ENCODE measurements around the gene LMAN2. TPM values are rescaled to one million over a fixed set of nuclear protein-coding genes. Genes with fewer than 3 reads are reported as not detected.

Gene LMAN2
- total RNA-seq: 100 to 1,000 TPM; 110 to 116 TPM

- ATAC-seq (ENCODE audit: low read depth) (peak; percentile 99), DNase-seq (peak; percentile 87)
- Mint-ChIP-seq H3K4me3 (peak within 1 kb of the TSS; percentile 99), H3K27ac (peak within 1 kb of the TSS; percentile 100), H3K4me1 (peaks cover 52% of the 10 kb centered on the region), H3K36me3 (peaks cover 13% of the 10 kb centered on the region), H3K27me3 (no peaks in the 10 kb centered on the region), H3K9me3 (peaks cover 12% of the 10 kb centered on the region)
- POLR2A ChIA-PET: interaction anchor here (0.6 to 3.1 kb wide), 16 partner anchors 9 to 814 kb away, joined by 3 to 19 read pairs (median 4); partner anchors contain the start of genes GRK6 and RNF44
Observed at GRCh38 chr5:177351392-177352329, at the start of gene LMAN2. LMAN2 (minus strand) TSS chr5:177351668; CDS start chr5:177351647, 21 bp downstream.

DNA sequence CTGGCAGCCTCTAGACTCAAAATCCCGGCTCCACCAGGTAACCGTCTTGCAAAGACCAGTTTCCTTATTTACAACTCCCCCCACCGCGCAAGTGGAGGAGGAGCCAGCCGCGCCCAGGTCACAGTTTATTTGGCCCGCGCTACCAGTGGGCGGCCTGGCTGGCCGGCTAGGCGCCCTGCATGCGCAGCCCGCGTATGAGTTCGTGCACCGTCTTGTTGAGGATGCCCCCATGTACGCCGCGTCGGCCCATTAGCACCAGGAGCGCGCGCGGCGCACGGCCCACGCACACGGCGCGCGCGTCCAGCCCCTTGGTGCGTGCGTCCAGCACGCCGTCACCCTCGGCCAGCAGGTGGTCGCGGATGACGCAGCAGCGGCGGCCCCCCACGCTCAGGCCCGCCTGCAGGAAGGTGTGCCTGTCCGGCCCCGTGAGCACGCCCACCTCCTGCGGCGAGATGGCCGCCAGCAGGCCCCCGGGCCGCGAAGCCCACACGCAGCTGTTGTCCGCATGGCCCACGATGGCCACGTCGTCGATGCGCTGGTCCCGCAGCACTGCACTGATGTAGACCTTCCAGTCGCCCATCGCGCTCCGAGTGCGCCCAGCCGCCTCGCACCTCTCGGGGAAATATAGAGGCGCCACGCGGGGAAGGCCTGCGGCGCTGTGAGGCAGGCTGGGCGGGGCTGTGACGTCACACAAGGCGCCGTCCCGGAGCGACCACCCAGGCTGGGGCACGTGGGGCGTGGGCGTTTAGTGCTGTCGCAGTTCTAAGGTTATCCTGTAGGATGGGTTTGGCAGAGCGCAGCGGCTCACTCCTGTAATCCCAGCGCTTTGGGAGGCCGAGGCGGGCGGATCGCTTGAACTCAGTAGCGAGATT lies 48.8 kb upstream of the LMAN2 start, which contains the start of gene PFN3:
Gene PFN3, minus strand, starts transcription at position 665 of the 872 bp plus-strand sequence. Its CDS starts 85 bp downstream, at position 580.
- no peak for ATAC-seq (ENCODE audit: low read depth)
- POLR2A ChIA-PET: no interaction called here
- Mint-ChIP-seq H3K27me3 (peaks cover 30% of the 10 kb centered on the region), H3K36me3 (no peaks in the 10 kb centered on the region), H3K4me3 (no peak within 1 kb of the TSS), H3K9me3 (no peaks in the 10 kb centered on the region), H3K4me1 (peaks cover 22% of the 10 kb centered on the region), H3K27ac (no peak within 1 kb of the TSS)
- no peak for DNase-seq

DNA sequence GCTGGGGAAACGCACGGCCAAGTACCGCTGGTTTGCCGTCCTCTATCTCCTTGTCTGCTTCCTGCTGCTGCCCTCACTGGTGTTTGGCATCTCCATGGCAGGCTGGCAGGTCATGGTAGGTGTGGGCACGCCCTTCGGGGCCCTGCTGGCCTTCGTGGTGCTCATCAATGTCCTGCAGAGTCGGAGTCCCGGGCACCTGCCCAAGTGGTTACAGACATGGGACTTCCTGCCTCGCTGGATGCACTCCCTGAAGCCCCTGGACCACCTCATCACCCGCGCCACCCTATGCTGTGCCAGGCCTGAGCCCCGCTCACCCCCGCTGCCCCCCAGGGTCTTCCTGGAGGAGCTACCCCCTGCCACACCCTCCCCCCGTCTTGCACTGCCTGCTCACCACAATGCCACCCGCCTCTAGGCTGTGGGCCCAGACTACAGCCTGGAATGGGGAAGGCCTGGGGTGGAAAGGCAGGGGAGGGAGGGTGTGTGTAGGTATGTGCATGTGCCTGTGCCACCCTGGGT lies 46.5 kb upstream of the LMAN2 start:
- Mint-ChIP-seq H3K9me3 (no peaks in the 10 kb centered on the region), H3K4me3 (no peak overlapping the region), H3K27me3 (peaks cover 29% of the 10 kb centered on the region), H3K36me3 (no peaks in the 10 kb centered on the region), H3K4me1 (peaks cover 17% of the 10 kb centered on the region), H3K27ac (no peak overlapping the region)
- ATAC-seq (ENCODE audit: low read depth): no peak
- POLR2A ChIA-PET: no interaction called here
- DNase-seq: no peak

GRCh38 chr5:177396807-177397206 lies 45.3 kb upstream of the LMAN2 start:
- ATAC-seq (ENCODE audit: low read depth): no peak
- no peaks in the 10 kb centered on the region for H3K36me3 Mint-ChIP-seq
- H3K4me1 Mint-ChIP-seq: peaks cover 11% of the 10 kb centered on the region
- no peak overlapping the region for H3K27ac Mint-ChIP-seq
- POLR2A ChIA-PET: interaction anchor here (0.7 kb wide), 1 partner anchor 49 kb away, joined by 5 read pairs; no protein-coding TSS in a partner anchor
- H3K9me3 Mint-ChIP-seq: no peaks in the 10 kb centered on the region
- DNase-seq: no peak
- H3K4me3 Mint-ChIP-seq: no peak overlapping the region
- H3K27me3 Mint-ChIP-seq: peaks cover 21% of the 10 kb centered on the region

GRCh38 chr5:177396078-177396477 lies 44.6 kb upstream of the LMAN2 start:
- peaks cover 13% of the 10 kb centered on the region for H3K4me1 Mint-ChIP-seq
- POLR2A ChIA-PET: no interaction called here
- no peaks in the 10 kb centered on the region for H3K36me3 Mint-ChIP-seq
- no peaks in the 10 kb centered on the region for H3K9me3 Mint-ChIP-seq
- no peak overlapping the region for H3K4me3 Mint-ChIP-seq
- H3K27me3 Mint-ChIP-seq: peaks cover 13% of the 10 kb centered on the region
- DNase-seq (no peak), ATAC-seq (ENCODE audit: low read depth) (no peak)
- H3K27ac Mint-ChIP-seq: no peak overlapping the region

DNA sequence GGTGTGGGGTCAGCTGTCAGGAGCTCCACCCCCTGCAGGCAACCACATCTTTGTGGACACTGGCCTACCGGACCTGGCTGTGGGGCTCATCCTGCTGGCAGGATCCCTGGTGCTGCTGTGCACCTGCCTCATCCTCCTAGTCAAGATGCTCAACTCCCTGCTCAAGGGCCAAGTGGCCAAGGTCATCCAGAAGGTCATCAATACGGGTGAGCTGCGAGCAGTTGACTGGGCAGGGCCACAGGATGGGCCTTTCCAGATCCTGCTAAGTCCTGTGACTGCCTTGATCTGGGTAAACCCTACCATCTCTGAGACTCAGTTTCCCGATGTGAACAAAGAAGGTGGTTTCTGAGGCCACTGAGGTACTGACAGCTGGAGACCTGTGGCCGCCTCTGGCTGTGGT lies 42.5 kb upstream of the LMAN2 start:
- Mint-ChIP-seq H3K9me3 (no peaks in the 10 kb centered on the region), H3K4me3 (no peak overlapping the region), H3K27me3 (peaks cover 11% of the 10 kb centered on the region), H3K4me1 (peaks cover 30% of the 10 kb centered on the region), H3K27ac (no peak overlapping the region), H3K36me3 (no peaks in the 10 kb centered on the region)
- POLR2A ChIA-PET: interaction anchor here (0.6 to 0.8 kb wide), 2 partner anchors 51 to 52 kb away, joined by 4 read pairs; partner anchors contain the start of gene PRR7
- ATAC-seq (ENCODE audit: low read depth) (no peak), DNase-seq (no peak)

DNA sequence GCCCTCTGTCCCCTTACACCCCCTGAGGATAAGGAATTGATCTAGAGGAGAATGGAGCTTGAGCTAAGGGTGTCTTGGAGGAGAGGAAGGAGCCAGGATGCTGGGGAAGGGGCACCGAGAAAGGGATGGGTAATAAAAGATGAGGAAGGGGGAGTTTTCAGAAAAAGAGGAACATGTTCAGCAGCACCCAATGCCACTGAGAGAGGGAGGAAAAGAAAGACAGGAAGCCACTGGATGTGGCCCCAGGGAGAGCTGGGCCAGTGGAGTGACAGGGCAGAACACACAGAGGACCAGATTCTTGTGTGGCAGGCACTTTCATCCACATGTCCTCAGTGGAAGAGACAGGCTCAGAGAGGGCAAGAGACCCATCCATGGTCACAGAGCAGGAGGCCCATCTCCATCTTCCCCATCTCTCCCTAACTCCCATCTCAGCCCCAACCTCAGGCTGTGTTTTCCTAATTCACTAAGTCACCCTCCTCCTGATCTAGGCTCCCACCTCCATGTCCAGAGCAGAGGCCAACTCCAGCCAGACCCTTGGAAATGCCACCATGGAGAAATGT lies 41.8 kb upstream of the LMAN2 start:
- H3K4me3 Mint-ChIP-seq: no peak overlapping the region
- DNase-seq (no peak), ATAC-seq (ENCODE audit: low read depth) (no peak)
- no peaks in the 10 kb centered on the region for H3K9me3 Mint-ChIP-seq
- peaks cover 35% of the 10 kb centered on the region for H3K4me1 Mint-ChIP-seq
- peaks cover 6% of the 10 kb centered on the region for H3K27me3 Mint-ChIP-seq
- H3K36me3 Mint-ChIP-seq: no peaks in the 10 kb centered on the region
- peak overlapping the region; percentile 35 for H3K27ac Mint-ChIP-seq
- POLR2A ChIA-PET: interaction anchor here (0.5 to 0.8 kb wide), 2 partner anchors 46 to 53 kb away, joined by 3 to 4 read pairs; partner anchors contain the start of gene PRR7

- Mint-ChIP-seq H3K27me3 (peaks cover 5% of the 10 kb centered on the region), H3K4me3 (no peak overlapping the region), H3K9me3 (no peaks in the 10 kb centered on the region), H3K4me1 (peaks cover 36% of the 10 kb centered on the region), H3K27ac (no peak overlapping the region), H3K36me3 (no peaks in the 10 kb centered on the region)
- DNase-seq: no peak
- no peak for ATAC-seq (ENCODE audit: low read depth)
- POLR2A ChIA-PET: no interaction called here
Observed at GRCh38 chr5:177392765-177393164, 41.3 kb upstream of the LMAN2 start.

DNA sequence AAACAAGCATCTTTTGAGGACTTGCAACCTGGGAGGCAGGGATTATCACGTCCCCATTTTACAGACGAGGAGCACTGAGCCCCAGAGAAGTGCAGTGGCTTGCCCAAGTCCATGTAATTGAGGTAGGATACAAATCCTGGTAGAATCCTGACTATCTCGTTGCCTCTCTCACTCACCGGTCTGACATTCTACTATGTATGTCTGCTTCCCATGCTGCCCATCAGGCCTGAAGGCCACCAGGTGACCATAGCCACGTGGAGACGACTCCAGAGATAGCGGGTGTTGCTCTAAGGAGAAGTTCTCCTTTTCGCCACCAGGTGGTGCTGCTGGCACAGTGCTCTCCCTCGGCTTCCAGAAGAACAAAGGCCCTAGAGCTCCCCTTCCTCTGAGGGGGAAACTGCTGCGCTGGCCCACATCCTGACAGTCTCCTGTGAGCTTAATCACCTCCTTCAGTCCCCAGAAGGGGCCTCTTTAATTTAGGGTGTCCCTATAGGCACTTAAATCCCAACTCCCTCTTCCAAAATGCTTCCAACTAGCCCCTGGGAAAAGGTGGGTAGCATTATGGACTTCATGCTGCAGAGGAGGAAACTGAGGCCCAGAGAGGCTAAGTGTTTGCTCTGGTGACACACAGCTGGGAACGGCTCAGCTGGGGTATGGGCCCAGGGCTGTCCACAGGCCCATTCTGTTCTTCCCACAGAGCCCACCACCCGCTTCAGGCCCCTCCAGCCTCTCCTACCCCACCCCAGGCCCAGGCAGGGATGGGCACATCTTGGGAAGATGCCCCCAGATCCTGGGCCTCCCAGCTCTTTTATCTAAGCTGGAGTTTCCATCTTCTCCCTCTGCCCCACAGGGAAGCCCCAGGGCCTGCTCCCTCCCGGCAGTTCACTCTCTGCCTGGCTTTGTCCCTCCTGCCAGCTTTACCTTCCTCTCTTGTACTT lies 39.2 kb upstream of the LMAN2 start:
- peak overlapping the region; percentile 56 for H3K4me3 Mint-ChIP-seq
- peaks cover 3% of the 10 kb centered on the region for H3K27me3 Mint-ChIP-seq
- H3K27ac Mint-ChIP-seq: peak overlapping the region; percentile 88
- H3K9me3 Mint-ChIP-seq: no peaks in the 10 kb centered on the region
- peaks cover 36% of the 10 kb centered on the region for H3K4me1 Mint-ChIP-seq
- peak; percentile 83 for DNase-seq
- peak; percentile 88 for ATAC-seq (ENCODE audit: low read depth)
- POLR2A ChIA-PET: interaction anchor here (0.5 to 3.4 kb wide), 21 partner anchors 12 to 124 kb away, joined by 3 to 40 read pairs (median 3); partner anchors contain the start of genes DBN1, GRK6, LMAN2 and PDLIM7
- H3K36me3 Mint-ChIP-seq: no peaks in the 10 kb centered on the region

- peak overlapping the region; percentile 45 for H3K4me3 Mint-ChIP-seq
- H3K27ac Mint-ChIP-seq: peak overlapping the region; percentile 88
- POLR2A ChIA-PET: interaction anchor here (0.8 to 3.4 kb wide), 14 partner anchors 13 to 83 kb away, joined by 3 to 40 read pairs (median 4); partner anchors contain the start of genes DBN1, PRR7 and RGS14
- ATAC-seq (ENCODE audit: low read depth) (peak; percentile 40), DNase-seq (peak; percentile 47)
- no peaks in the 10 kb centered on the region for H3K27me3 Mint-ChIP-seq
- H3K9me3 Mint-ChIP-seq: no peaks in the 10 kb centered on the region
- H3K4me1 Mint-ChIP-seq: peaks cover 43% of the 10 kb centered on the region
- no peaks in the 10 kb centered on the region for H3K36me3 Mint-ChIP-seq
Observed at GRCh38 chr5:177389241-177390169, 38.0 kb upstream of the LMAN2 start.

DNA sequence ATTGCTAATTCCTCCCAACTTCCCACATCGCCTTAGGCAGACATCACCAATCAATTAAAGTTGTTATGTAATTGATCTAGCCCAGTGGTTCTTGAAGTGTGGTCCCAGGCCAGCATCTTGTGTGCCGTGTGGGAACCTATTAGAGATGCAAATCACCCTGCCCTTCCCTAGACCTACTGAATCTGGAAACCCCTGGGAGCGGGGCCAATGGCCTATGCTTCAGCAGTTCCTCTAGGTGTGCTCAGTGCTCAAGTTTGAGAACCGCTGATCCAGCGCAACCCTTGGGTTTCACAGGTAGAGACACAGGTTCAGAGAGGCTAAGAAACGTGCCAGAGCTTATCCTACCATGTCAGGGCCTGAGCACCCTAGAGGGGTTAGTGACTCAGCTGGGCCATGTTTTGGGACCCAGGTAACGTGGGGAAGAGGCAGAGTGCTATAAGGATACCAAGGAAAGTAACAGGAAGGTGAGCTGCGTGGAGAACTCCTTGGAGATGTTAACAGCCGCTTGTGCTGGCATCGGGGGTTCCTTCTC lies 37.1 kb upstream of the LMAN2 start:
- Mint-ChIP-seq H3K36me3 (no peaks in the 10 kb centered on the region), H3K27ac (peak overlapping the region; percentile 88), H3K27me3 (no peaks in the 10 kb centered on the region), H3K4me1 (peaks cover 41% of the 10 kb centered on the region), H3K4me3 (peak overlapping the region; percentile 45), H3K9me3 (no peaks in the 10 kb centered on the region)
- DNase-seq: no peak
- POLR2A ChIA-PET: interaction anchor here (1.0 to 2.7 kb wide), 5 partner anchors 30 to 79 kb away, joined by 3 to 31 read pairs (median 4); partner anchors contain the start of gene RGS14
- no peak for ATAC-seq (ENCODE audit: low read depth)

Measured in activated naive CD8-positive, alpha-beta T cell treated with anti-CD3 and anti-CD28 coated beads, Interleukin-2, amount 10 ng/mL, durations not matched to agents 7 days and 5 days (primary cell).